Caco-2 (cell line): ENCODE measurements around the gene UAP1. TPM values are rescaled to one million over a fixed set of nuclear protein-coding genes. Genes with fewer than 3 reads are reported as not detected.
A peak's percentile ranks its signal among the peaks of the same experiment; 100 is the strongest.
"Not testable (repeated sequence)": the region's sequence is repeated elsewhere in the genome, so short reads cannot be mapped to it uniquely, and the experiment has no call there.

ENCODE experiments used
- BruUV-seq: library from RNA; stranded (reverse); fragments of 400-500 nt; replicated peaks from 2 replicates; lab custom pipeline; 2021; lab: Mats Ljungman, UMichigan
- CTCF ChIA-PET: fragments of 300-600 bp; sonication (Branson Sonifier 250); formaldehyde crosslinking; loops from one replicate; lab custom pipeline; 2022; ENCODE audit warnings: antibody characterized with exemption; lab: Charles Lee
- POLR2A ChIA-PET: fragments of 300-600 bp; sonication (Branson Sonifier 250); formaldehyde crosslinking; loops from one replicate; lab custom pipeline; 2022; ENCODE audit warnings: antibody characterized with exemption; lab: Charles Lee
- DNase-seq, 2 experiments: peaks; one replicate each; pipeline versions ENCODE4 v3.0.0 to v3.0.0-alpha.2; 2020 to 2022
- H3K27me3 ChIP-seq: replicated peaks from 2 replicates; pipeline ENCODE4 v1.6.0; 2011; ENCODE audit warnings: low read length; ENCODE audit not compliant: control insufficient read depth, insufficient read depth
- H3K36me3 ChIP-seq: 2 replicates; pipeline ENCODE4 v1.5.1; 2011; ENCODE audit warnings: low read length; ENCODE audit not compliant: control insufficient read depth, insufficient read depth
- H3K4me1 ChIP-seq: fragments of 250-450 bp; sonication (Bioruptor Pico); 2 replicates; pipeline ENCODE4 v1.5.1; 2020; ENCODE audit warnings: mild to moderate bottlenecking
- H3K4me3 ChIP-seq: 2 replicates; pipeline ENCODE4 v1.5.1; 2011; ENCODE audit warnings: low read depth, mild to moderate bottlenecking, control low read depth, low read length
- H3K9me3 ChIP-seq: fragments of 250-450 bp; sonication (Bioruptor Pico); 2 replicates; pipeline ENCODE4 v1.5.1; 2020; ENCODE audit warnings: mild to moderate bottlenecking, moderate library complexity
- H3K27ac Mint-ChIP-seq: one replicate; pipeline ENCODE4 v1.8.0; 2022; ENCODE audit warnings: mixed read lengths; ENCODE audit not compliant: unreplicated experiment
- H3K27me3 Mint-ChIP-seq: one replicate; pipeline ENCODE4 v1.8.0; 2022; ENCODE audit warnings: mixed read lengths; ENCODE audit not compliant: insufficient read depth, unreplicated experiment
- H3K36me3 Mint-ChIP-seq: one replicate; pipeline ENCODE4 v1.8.0; 2022; ENCODE audit warnings: mild to moderate bottlenecking, mixed read lengths; ENCODE audit not compliant: insufficient read depth, unreplicated experiment
- H3K4me1 Mint-ChIP-seq: one replicate; pipeline ENCODE4 v1.8.0; 2022; ENCODE audit warnings: low read depth, mixed read lengths; ENCODE audit not compliant: unreplicated experiment
- H3K4me3 Mint-ChIP-seq: one replicate; pipeline ENCODE4 v1.8.0; 2022; ENCODE audit warnings: mild to moderate bottlenecking, moderate library complexity, mixed read lengths; ENCODE audit not compliant: unreplicated experiment
- H3K9me3 Mint-ChIP-seq: one replicate; pipeline ENCODE4 v1.8.0; 2022; ENCODE audit warnings: mixed read lengths; ENCODE audit not compliant: unreplicated experiment
- CTCF ChIP-seq, 2 experiments: fragments of 200-600 bp in 1 of 2; IDR thresholded peaks; 1 replicate in 1 of 2; 2 replicates in 1 of 2; pipeline versions ENCODE4 v1.5.1 to v1.8.0; 2011 to 2022; ENCODE audit warnings: antibody characterized with exemption in 1 of 2, control low read depth in 1 of 2, inconsistent platforms in 1 of 2, low read depth in 1 of 2, low read length in 1 of 2, mild to moderate bottlenecking in 1 of 2, moderate library complexity in 1 of 2; ENCODE audit not compliant: insufficient read depth in 1 of 2, severe bottlenecking in 1 of 2, unreplicated experiment in 1 of 2
- intact Hi-C: fragments of 100-400 bp; cut with micrococcal nuclease; formaldehyde crosslinking; loops from one replicate; pipeline ENCODE4 v1.10.0; 2022; ENCODE audit not compliant: unreplicated experiment
- total RNA-seq: library from RNA; stranded (reverse); gene quantifications from 2 replicates; pipeline ENCODE4 v1.2.3, GENCODE V29; 2022

Gene UAP1
- total RNA-seq, 1 experiment from 2014 or later, result 39.8 TPM

DNA sequence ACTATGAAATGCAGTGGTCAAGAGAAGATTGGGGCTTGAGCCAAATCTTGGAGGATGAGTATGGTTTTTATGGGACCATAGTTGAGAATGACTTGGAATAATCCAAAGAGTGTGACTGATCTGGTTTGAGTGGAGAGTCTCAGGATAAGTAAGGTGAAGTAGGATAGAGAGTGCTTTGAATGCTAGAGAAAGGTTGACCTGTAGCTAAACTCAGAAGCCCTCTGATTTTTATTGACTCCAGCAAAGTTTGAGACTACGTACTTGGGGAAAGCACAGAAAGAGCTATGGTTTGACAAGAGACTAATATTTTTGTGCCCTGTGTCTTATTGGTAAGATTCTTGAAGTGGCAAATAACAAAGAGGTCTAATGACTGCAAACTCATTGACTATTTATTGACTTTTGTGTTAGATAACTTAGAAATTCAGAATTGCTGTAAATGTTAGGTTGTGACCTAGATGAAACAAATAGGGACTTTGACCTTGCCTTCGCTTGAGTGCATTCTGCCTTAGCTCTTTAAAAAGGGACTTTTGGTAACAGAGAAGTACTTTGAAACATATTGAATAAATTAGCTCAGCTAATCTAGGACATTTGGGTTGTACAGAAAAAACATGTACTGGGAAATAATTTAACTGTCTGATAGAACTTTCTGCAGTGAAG, 35.1 kb downstream of the UAP1 start:
- H3K27me3 Mint-ChIP-seq, result no peaks in the 10 kb centered on the region
- peaks cover 16% of the 10 kb centered on the region for H3K4me1 ChIP-seq
- no peak overlapping the region for H3K27ac Mint-ChIP-seq
- no TSS peak for BruUV-seq
- no peaks in the 10 kb centered on the region for H3K9me3 ChIP-seq
- H3K4me1 Mint-ChIP-seq, result peaks cover 9% of the 10 kb centered on the region
- H3K4me3 Mint-ChIP-seq, result peak overlapping the region; percentile 2
- peak in 1 of 2 experiments; percentile 14 for DNase-seq
- peaks cover 5% of the 10 kb centered on the region for H3K36me3 Mint-ChIP-seq
- intact Hi-C loops, result no loop called here
- no peaks in the 10 kb centered on the region for H3K9me3 Mint-ChIP-seq
- no peak for TF ChIP-seq CTCF (IDR thresholded peaks at IDR 0.05; ENCODE audit: insufficient read depth in 1 of 2, low read depth in 1 of 2, low read length in 1 of 2, severe bottlenecking in 1 of 2, unreplicated experiment in 1 of 2)
- ChIA-PET POLR2A (no interaction called here), CTCF (interaction anchor here (0.9 to 1.7 kb wide), 3 partner anchors 16 to 239 kb away, joined by 3 to 5 read pairs (median 4); no protein-coding TSS in a partner anchor)
- no peaks in the 10 kb centered on the region for H3K27me3 ChIP-seq
- no peak overlapping the region for H3K4me3 ChIP-seq
- no peaks in the 10 kb centered on the region; the same call in 1 of the 2 replicates for H3K36me3 ChIP-seq

DNA sequence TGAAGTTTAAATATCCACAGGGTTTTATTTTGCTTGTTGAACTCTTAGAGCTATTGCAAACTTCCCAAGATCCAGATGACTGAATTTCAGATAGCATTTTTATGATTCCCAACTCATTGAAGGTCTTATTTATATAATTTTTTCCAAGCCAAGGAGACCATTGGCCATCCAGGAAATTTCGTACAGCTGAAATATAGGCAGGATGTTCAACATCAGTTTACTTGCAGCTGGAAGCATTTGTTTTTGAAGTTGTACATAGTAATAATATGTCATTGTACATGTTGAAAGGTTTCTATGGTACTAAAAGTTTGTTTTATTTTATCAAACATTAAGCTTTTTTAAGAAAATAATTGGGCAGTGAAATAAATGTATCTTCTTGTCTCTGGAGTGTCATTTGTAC, 37.9 kb downstream of the UAP1 start:
- Mint-ChIP-seq H3K9me3 (no peaks in the 10 kb centered on the region), H3K36me3 (peaks cover 15% of the 10 kb centered on the region), H3K27me3 (no peaks in the 10 kb centered on the region), H3K4me3 (no peak overlapping the region), H3K4me1 (peaks cover 9% of the 10 kb centered on the region), H3K27ac (no peak overlapping the region)
- no peak overlapping the region for H3K4me3 ChIP-seq
- intact Hi-C loops, result no loop called here
- H3K9me3 ChIP-seq, result no peaks in the 10 kb centered on the region
- no peaks in the 10 kb centered on the region; the same call in none of the 2 replicates for H3K36me3 ChIP-seq
- DNase-seq, result no peak
- ChIA-PET CTCF (no interaction called here), POLR2A (interaction anchor here (0.7 kb wide), 1 partner anchor 32 kb away, joined by 6 read pairs; no protein-coding TSS in a partner anchor)
- TF ChIP-seq CTCF (IDR thresholded peaks at IDR 0.05; ENCODE audit: insufficient read depth in 1 of 2, low read depth in 1 of 2, low read length in 1 of 2, severe bottlenecking in 1 of 2, unreplicated experiment in 1 of 2), result no peak
- H3K4me1 ChIP-seq, result peaks cover 16% of the 10 kb centered on the region
- BruUV-seq, result TSS peak; percentile 20
- no peaks in the 10 kb centered on the region for H3K27me3 ChIP-seq

DNA sequence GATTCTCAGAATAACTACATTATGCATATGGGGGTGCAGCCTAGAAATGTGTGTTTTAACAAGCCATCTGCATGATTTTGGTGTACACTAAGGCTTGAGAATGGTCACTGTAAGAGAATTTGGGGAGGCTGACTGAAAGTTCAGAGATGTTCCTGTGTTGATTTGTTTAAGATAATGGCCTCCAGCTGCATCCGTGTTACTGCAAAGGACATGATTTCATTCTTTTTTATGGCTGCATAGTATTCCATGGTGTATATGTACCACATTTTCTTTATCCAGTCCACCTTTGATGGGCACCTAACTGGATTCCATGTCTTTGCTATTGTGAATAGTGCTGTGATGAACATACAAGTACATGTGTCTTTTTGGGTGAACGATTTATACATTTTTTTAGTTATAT, 41.6 kb downstream of the UAP1 start:
- H3K36me3 Mint-ChIP-seq, result peaks cover 15% of the 10 kb centered on the region
- H3K9me3 ChIP-seq, intact Hi-C loops, H3K4me3 Mint-ChIP-seq, H3K27me3 ChIP-seq, H3K4me3 ChIP-seq, H3K4me1 ChIP-seq, H3K4me1 Mint-ChIP-seq, DNase-seq, BruUV-seq, H3K27ac Mint-ChIP-seq, H3K36me3 ChIP-seq, POLR2A ChIA-PET, H3K9me3 Mint-ChIP-seq, H3K27me3 Mint-ChIP-seq: not testable (repeated sequence)
- CTCF ChIA-PET, result interaction anchor here (0.6 kb wide), 1 partner anchor 197 kb away, joined by 3 read pairs; no protein-coding TSS in a partner anchor
